ENCODE results near the gene PTTG2.

GRCh38 chr4:37971202-37971601, 11.0 kb downstream of the PTTG2 start:
- TF ChIP-seq POLR2A (IDR thresholded peaks at IDR 0.05), result no peak
- no peak for TF ChIP-seq CTCF (IDR thresholded peaks at IDR 0.05)
- TF ChIP-seq POLR2AphosphoS5 (IDR thresholded peaks at IDR 0.05), result no peak
- TF ChIP-seq EP300 (IDR thresholded peaks at IDR 0.05), result no peak

All from gastroesophageal sphincter (tissue), 3 donors.